GM12892 (cell line): Measurements from ENCODE around the gene CAPN11.

ENCODE experiments used
- POLR2A ChIP-seq: IDR thresholded peaks from 2 replicates; pipeline ENCODE4 v1.6.1; 2011; ENCODE audit warnings: low read depth, low read length, control low read depth
- POLR2AphosphoS5 ChIP-seq: IDR thresholded peaks from 2 replicates; pipeline ENCODE4 v1.6.1; 2011; ENCODE audit warnings: low read depth, low read length, control low read depth
- TAF1 ChIP-seq: IDR thresholded peaks from 2 replicates; pipeline ENCODE4 v1.6.1; 2011; ENCODE audit warnings: low read depth, mild to moderate bottlenecking, control low read depth, low read length, borderline replicate concordance

DNA sequence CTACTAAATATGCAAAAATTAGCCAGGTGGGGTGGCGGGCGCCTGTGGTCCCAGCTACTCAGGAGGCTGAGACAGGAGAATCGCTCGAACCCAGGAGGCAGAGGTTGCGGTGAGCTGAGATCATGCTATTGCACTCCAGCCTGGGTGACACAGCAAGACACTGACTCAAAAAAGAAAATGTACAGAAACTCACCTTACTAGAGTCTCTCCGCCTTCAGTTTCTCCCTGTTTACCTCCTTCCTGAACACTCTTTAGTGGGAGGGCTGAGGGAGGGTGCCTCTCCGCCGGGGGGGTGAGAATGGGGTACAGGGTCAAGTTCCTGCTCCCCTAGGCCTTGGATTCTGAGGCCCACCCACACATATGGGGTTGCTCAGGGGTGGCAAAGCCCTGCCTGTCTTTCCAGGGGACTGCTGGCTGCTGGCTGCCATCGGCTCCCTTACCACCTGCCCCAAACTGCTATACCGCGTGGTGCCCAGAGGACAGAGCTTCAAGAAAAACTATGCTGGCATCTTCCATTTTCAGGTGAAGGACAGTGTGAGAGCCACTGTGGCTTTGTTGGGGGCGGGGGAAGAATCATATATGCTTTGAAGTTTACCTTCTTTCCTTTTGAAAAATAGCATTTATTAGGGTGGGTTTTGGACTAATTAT is 13.4 kb downstream of the CAPN11 start:
- TF ChIP-seq POLR2A: no peak
- TF ChIP-seq POLR2AphosphoS5: no peak
- TF ChIP-seq TAF1: no peak
